Umbilical cord (tissue), 2 donors: ENCODE data around the gene RBMS3. TPM values are rescaled to one million over a fixed set of nuclear protein-coding genes. Genes with fewer than 3 reads are reported as not detected.
"Not testable (repeated sequence)": the region's sequence is repeated elsewhere in the genome, so short reads cannot be mapped to it uniquely, and the experiment has no call there.

Experiments used
- DNase-seq: peaks from one replicate; pipeline ENCODE4 v3.0.0-alpha.2; 2015; ENCODE audit warnings: low spot score
- total RNA-seq: library from RNA; depleted of rRNA; stranded (reverse); fragments of >200 nt; gene quantifications from one replicate; pipeline ENCODE4 v1.2.3, GENCODE V29; 2014; ENCODE audit warnings: low replicate concordance; ENCODE audit not compliant: insufficient read depth

The RBMS3 gene
- total RNA-seq, 1 donor from 2014 or later = 195 TPM

- no peak for DNase-seq
These were observed 730.4 kb downstream of the RBMS3 start for GRCh38 chr3:30011237-30011803.

GRCh38 chr3:30012941-30013543 lies 732.2 kb downstream of the RBMS3 start:
- DNase-seq = peak; percentile 57

- no peak for DNase-seq
These were observed 737.0 kb downstream of the RBMS3 start for GRCh38 chr3:30017901-30018300.

DNA sequence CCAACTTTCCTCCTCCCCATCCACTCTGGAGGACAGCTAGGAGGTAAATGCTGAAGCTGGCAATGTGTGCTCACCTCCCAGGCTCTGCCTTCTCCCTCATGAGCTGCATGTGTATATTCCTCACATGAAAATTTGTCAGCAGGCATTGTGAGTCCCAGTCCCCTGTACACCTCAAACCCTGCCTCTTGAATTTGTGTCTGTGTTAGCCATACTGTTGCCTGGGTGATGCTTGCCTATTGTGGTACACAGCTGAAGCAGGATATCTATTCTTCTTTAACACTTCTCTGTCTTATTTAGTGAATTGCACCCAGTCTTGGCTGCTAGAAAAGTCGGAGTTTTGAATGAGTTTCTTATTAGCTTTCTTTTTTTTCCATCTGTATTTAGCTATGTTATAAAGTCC lies 739.5 kb downstream of the RBMS3 start:
- no peak for DNase-seq

GRCh38 chr3:30024466-30024865 lies 743.6 kb downstream of the RBMS3 start:
- no peak for DNase-seq

GRCh38 chr3:30026851-30027250 lies 746.0 kb downstream of the RBMS3 start:
- no peak for DNase-seq

DNA sequence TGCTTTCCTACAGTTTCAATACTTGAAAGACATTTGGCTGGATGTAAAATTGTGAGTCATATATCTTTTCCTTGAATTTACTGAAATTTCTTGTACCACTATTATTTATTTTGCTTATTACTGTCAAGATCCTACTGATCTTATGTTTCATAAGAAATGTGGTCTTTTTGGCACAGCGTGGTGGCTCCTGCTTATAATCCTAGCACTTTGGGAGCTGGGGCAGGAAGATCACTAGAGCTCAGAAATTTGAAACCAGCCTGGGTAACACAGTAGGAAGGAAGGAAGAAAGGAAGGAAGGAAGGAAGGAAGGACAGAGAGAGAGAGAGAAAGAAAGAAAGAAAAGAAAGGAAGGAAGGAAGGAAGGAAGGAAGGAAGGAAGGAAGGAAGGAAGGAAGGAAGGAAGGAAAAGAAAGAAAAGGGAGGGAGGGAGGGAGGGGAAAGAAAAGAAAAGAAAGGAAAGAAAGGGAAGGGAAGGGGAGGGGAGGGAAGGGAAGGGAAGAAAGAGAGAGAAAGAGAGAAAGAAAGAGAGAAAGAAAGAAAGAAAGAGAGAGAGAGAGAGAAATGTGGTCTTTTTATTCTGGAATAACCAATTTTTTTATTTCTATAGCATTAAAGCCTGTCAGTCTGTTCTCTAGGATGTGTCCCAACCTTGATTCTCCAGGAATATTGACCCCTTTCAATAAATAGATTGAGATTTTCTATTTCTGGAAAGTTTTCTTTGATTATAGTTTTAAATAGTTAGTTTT lies 753.5 kb downstream of the RBMS3 start:
- DNase-seq = no peak

DNA sequence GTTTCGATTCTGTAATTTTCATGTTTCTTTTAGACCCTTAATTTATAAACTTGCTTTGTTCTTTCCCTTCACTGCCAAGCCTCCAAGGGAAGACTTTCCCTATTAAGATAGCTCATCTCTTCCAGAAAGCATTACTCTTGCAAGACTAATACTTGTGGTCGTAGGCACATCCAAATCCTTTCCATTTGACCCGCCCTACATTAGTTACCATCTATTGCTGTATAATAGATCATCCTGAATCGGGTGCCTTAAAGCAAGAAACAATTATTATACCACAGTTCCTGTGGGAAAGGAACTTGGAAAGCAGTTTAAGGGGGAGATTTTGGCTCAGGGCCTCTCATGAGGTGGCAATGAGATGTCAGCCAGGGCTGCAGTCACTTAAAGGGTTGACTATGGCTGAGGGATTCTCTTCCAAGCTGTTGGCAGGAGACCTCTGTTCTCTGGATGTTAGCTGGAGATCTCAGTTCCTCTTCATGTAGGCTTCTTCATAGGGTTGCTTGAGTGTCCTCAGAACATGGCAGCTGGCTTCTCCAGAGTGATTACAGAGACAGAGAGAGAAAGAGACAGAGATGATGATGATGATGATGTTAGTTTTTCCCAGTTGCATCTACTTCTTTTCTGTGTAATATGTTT lies 755.2 kb downstream of the RBMS3 start:
- no peak for DNase-seq

GRCh38 chr3:30040126-30040525 lies 759.3 kb downstream of the RBMS3 start:
- no peak for DNase-seq

GRCh38 chr3:30041481-30041880 lies 760.6 kb downstream of the RBMS3 start:
- not testable (repeated sequence) for DNase-seq

DNA sequence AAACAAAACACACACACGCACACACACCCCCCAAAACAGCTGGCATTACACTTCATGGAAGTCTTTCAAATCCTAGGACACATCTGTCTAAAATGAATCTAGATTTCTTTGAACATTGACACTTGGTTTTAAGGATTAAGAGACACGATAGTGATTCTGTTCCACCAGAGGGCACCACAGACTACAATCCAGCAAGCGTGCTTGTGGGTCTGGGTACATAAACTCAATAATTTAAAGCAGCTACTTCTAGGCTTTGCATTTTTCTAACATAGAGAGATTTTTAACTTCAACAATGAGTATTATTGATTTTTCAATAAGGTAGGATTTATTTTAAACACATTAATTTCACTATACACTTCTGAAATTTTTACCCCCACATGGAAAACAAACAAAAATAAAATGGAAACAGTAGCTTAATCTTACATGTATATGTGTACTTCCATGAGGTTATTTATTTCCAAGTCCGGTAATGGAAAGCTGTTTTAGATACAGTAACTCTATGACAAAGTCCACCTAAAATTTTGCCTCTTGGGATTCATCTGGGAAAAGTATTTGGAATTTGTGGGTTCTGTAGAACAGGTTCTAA lies 761.5 kb downstream of the RBMS3 start:
- peak; percentile 70 for DNase-seq

DNA sequence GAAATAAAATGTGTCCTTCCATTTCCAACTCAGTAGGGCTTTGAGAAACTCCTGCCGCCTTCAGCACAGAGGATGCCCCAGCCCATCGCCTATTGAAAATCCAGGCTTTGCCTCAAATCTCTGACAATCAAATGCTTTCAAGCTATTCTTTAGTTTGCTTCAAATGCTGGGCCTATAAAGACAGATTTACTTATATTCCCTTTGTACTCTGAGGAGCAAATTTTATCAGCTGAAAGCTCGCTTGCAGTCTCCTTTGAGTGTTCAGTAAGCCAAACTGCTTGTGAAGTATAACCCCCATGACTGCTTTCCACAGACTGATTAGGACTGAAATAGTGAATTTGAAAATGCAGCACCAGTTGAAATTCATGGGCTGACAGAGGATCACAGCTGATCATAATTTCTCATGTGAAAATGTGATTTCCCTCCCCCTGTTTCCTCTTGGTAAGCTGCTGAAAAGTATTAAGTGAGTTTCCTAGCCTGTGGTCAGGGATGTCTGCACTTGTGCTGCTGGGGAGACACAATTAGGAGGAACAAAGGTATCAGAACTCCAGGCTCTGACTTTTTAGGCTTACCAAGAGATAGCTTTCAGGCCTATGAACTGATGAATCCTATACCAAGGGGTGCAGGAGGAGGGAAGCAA lies 762.2 kb downstream of the RBMS3 start:
- DNase-seq = peak; percentile 83

DNA sequence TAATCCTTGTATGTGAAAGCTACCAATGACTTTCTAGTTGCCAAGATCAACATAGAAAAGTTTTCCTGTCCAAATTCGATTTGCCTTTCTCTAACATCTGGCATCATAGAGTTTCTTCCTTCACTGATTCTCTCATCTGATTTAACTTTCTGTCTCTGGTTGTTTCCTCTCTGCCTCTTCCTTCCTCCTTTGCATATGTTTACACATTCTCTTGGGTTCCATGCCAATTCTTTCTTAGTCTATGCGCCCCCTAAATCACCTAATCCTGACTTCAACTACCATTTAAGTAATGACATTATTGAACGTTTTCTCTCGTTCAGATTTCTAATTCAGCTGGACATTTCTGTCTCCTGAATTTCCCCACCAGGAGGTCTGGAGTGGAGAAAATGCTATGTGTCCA lies 763.6 kb downstream of the RBMS3 start:
- no peak for DNase-seq

DNA sequence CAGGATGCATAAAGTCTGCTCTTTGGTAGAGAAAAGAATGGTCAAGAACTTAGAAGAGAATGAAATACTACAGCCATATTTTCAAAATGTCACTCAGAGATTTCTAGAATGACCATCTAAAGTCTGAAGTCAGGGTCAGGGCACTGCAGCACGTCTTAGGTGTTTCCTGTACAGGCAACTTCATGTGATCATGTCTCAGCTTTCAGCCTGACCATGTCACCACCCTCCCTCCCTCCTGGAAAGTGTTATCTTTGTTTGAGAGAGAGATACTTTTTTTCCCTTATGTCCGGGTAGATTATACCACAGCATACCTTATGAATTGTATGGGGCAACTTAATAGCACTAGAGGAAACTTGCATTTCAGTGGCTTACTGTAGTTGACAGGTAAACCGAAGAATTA lies 767.6 kb downstream of the RBMS3 start:
- DNase-seq = no peak

- not testable (repeated sequence) for DNase-seq
These were observed 769.2 kb downstream of the RBMS3 start for GRCh38 chr3:30050116-30050515.

DNA sequence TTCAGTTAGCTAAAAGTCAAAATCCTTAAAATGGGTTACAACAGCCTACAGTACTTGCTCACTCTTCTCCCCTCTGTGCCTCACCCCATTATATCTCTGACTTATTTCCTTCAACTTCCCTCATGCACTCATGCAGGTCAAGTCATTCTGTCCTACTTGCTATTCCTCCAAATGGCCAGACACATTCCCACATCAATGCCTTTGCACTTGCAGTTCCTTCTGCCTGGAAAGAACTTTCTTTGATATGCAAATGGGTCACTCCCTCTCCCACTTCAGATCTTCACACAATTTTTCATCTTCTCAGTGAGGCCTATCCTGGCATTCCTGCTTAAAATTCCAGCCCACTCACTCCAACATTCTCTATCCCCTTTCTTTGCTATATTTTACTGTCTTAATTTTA lies 778.4 kb downstream of the RBMS3 start:
- DNase-seq = no peak
